Measurements from ENCODE around the gene CALM3.

- TF ChIP-seq CTCF (IDR thresholded peaks at IDR 0.05; ENCODE audit: extremely low read depth in 1 of 2, insufficient read depth in 1 of 2, low read depth in 1 of 2, low read length in 2 of 2) (no peak), POLR2A (IDR thresholded peaks at IDR 0.05; ENCODE audit: low read depth, low read length) (no peak), EZH2 (IDR thresholded peaks at IDR 0.05; ENCODE audit: borderline replicate concordance, low read depth, low read length, severe bottlenecking) (no peak), MYC (IDR thresholded peaks at IDR 0.05; ENCODE audit: low read depth, low read length) (no peak), POLR2AphosphoS5 (IDR thresholded peaks at IDR 0.05; ENCODE audit: insufficient read depth, low read depth, low read length) (peak; percentile 8), JUN (IDR thresholded peaks at IDR 0.05; ENCODE audit: borderline replicate concordance, insufficient read depth, insufficient read length, low read depth) (no peak)
These were observed 10.6 kb downstream of the CALM3 start for GRCh38 chr19:46611776-46612175.
